Kidney capillary endothelial cell (primary cell): ENCODE measurements around the gene FAM153A.
"Not testable (repeated sequence)": the region's sequence is repeated elsewhere in the genome, so short reads cannot be mapped to it uniquely, and the experiment has no call there.

ENCODE experiments used
- DNase-seq: peaks from one replicate; pipeline ENCODE4 v3.0.0-alpha.2; 2018; ENCODE audit warnings: low spot score

FAM153A gene

DNA sequence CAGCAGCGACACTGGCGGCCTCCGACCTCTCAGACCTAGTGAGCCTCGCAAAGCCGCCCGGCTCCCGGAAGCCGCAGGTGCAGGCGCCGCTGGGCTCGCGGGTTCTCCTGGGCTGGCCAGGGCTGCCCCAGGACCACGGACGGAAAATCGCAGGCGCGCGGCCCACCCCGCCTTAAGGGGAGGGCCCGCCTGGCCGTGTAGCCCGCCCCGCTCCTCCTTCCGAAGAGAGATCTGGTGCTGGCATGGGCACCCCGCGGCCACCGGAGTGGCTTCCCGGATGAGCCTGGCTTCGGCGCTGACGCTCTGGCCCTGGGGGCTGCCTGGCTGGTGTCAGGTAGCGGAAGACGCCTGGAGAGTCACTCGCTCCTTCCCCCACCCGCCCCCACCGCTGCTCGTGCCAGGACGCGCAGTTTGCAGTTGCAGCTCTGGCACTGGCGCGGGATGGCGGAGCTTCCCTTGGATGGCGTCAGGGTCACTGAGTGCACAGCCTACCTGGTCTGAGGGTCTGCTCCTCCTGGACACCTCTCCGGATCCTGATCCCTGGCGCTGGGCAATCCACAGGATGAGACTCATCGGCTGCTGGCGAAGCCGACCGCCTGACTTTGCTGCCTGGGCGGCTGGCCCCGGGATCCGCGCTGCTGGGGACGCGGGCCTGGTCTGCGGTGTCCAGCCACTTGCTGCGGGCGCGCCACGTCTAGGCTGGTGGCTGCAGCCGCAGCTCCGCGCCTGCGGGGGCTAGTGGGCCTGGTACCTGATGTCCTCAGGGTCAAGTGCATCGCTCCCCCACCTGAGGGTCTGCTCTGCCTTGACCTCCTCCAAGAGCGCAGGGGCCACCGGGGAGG lies at the start of gene FAM153A:
Gene FAM153A (minus strand): TSS at position 108 of the 842 bp plus-strand sequence.
- DNase-seq = not testable (repeated sequence)

DNA sequence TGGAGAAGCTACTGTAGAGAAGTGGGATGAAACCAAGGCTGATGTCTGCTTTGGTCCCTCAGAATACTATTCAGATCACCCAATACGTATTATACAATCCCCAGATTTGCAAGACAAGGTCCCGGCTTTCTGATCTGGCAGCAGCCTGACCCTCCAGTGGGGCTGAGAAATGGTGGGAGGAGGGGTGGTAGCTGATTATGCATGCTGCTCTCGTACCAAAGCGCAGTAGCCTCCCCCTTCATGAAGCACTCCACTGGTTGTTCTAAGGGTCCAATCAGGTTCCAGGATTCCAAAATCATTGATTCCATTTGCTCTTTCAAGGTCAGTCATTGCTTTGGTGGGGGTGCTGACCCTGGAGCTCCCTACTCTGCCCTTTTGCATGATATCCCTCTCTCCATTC lies 49.6 kb upstream of the FAM153A start:
- DNase-seq = not testable (repeated sequence)

DNA sequence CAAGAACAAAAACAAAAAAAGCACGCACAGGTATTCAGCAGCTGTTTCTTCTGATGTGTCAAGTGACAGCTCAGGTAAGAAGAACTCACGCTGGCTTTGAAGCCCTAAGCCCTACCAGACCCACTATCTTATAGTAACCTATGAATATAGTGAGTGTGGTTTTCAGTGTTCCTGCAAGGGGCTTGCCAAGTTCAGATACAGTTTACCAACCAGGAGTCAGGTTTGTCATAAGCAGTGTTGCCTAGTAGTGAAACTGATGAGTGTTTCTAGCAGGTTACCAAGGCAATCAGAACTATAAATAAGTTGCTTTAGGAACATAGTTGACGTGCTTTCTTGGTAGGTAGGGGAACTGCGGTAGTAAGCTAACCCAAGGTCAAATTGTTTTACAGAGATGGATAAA lies 43.4 kb upstream of the FAM153A start:
- DNase-seq = not testable (repeated sequence)

DNA sequence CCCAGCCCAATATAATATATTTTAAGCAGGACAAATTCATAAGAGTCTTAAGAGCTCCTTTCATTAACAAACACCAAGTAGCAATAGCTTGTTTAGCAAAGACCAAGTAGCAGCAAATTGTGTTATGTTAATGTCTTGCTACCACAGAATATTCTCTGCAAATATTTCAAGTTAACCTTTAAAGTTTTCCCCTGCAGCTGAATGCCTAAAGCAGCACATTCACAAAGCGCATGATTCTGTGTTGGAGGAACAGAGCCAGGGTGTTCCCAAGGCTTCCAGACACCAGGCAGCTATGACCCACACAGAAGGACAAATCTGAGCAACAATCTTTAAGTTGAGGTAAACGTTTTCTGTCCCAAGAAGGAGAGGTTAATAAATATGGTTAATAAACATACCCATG lies 42.1 kb upstream of the FAM153A start:
- DNase-seq = not testable (repeated sequence)

DNA sequence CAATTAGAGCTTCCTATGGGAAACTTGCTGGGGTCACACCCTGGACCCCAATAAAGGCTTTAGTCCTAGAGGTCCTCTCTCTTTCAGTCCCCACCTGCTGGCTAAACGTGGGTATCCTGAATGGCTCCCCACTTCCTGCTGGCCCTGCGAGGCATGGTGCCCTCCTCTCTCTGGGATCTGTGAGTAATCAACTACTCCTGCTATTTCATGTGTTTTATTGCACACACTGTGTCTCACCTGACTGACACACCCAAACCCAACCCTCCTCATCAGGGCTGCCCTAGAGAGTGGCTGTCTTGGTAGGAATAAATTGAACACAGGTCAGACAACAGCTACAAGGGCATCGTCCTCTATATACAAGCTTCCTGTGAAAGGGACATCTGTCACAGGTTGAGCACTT lies 39.8 kb upstream of the FAM153A start:
- not testable (repeated sequence) for DNase-seq

DNA sequence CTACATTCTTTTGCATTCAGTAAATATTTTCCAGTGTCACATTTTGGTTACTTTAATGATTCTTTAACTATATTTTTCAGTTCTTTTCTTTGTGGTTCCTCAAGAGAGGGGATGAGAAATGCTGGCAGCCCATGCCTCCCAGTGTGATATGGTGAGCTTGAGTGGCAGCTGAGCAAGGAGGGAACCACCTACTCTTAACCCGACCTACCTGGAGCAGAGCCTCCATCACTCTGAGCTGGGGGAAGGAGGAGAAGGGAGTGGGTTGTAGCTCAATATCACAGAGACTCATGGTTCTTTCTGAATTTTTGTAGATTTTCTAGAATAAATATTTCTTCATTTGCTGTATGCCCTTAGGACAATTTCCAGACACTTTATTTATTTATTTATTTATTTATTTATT lies 37.0 kb upstream of the FAM153A start:
- DNase-seq = not testable (repeated sequence)

DNA sequence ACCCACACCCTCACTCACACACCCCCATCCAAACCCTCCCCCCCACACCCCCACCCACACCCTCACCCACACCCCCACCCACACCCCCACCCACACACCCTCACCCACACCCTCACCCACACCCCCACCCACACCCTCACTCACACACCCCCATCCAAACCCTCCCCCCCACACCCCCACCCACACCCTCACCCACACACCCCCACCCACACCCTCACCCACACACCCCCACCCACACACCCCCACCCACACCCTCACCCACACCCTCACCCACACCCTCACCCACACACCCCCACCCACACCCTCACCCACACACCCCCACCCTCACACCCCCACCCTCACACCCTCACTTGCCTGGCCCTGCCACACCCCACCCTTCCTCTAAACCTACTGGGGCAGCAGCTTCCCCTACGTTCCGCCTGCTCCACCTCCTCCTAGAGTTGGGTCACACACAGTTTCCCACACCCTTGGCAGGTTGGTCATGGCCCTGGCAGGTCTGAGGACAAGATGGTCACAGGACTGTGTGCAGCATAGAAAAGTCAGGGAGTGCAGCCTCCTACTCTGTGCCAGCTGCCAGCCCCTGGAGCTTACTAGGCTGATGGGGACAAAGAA lies 30.2 kb upstream of the FAM153A start:
- not testable (repeated sequence) for DNase-seq

DNA sequence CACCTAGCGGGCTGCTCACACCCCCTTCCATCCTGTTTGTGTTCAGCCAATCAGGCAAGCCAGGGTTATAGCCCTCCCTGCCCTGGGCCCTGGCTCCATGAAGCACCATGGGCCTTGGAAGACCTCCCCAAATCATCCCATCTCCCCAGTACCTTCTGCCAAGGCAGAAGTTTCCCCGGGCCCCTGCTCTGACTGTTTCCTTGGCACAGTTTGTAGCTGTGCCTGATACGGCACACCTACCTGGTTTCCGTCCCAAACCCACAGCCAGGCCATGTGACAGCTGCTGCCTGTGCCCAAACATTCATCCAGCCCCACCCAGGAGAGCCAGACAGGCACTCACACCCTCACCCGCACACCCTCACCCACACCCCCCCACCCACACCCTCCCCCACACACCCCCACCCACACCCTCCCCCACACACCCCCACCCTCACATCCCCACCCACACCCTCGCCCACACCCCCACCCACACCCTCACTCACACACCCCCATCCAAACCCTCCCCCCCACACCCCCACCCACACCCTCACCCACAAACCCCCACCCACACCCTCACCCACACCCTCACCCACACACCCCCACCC lies 29.6 kb upstream of the FAM153A start:
- DNase-seq = not testable (repeated sequence)

DNA sequence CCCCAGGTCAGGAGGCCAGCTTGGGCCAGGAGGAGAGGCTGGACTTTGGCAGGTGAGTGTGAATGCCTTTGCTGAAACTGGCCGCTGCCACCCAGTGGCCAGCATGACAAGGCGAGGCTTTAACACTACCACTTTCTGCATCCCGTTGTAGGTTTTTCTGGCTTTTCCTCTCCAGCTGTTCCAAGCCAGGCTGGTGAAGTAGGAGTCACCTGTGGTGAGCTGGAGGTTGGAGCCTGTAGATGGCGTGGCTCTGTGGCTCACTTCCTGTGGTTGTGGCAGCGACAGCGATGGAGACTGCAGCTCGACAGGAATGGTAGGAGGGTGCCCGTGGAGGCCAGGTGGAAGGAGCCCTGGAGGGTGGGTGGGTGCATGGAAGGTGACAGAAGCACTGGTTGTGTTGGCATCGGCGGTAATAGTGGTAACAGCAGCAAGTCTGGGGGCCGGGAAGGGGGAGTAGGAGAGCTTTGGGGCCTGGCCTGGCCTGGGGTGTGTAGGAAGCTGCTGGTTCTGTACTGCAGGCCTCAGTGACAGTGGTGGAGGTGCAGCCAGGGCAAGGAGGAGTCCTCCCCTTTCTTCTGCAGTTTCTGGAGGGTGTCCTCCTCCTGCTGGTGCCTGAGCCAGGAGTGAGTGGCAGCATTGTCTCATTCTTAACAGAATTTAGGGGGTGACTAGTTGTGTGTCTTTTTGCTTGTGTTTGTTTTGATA lies 26.7 kb upstream of the FAM153A start:
- DNase-seq = not testable (repeated sequence)

DNA sequence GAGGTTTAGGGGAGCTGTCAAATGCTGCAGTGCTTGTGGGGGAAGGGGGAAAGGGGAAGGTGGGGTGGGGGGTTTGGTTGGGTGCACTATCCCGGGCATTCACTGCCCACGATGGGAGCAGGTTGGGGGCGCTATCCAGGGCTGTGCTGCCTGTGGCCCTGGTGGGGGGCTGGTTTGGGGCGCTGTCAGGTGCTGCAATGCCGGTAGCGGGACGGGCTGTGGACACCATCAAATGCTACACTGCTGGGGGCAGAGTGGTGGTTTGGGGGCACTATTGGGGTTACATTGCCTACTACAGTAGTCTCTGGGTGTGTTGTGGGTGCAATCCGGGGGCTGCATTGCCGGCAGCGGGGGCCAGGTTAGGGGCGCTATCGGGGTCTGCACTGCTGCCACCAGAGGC lies 25.7 kb upstream of the FAM153A start:
- not testable (repeated sequence) for DNase-seq

DNA sequence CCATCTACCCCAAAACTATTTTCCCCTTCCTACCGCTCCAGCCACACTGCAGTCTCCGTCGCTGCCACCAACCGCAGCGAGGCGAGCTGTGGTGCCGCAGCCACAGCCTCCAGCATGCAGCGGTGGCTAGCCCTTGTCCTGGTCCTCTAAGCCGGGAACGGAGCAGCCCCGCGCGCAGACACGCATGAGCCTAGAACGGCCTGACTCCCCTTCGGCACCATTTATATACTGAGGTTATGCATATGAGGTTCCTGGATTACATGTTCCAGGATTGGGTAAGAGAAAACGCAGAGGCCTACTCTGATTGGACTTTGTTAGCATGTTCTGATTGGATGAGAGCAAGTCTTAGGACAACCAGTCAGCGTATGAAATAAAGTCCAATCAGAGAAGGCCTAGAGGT lies 24.6 kb upstream of the FAM153A start:
- DNase-seq = not testable (repeated sequence)

DNA sequence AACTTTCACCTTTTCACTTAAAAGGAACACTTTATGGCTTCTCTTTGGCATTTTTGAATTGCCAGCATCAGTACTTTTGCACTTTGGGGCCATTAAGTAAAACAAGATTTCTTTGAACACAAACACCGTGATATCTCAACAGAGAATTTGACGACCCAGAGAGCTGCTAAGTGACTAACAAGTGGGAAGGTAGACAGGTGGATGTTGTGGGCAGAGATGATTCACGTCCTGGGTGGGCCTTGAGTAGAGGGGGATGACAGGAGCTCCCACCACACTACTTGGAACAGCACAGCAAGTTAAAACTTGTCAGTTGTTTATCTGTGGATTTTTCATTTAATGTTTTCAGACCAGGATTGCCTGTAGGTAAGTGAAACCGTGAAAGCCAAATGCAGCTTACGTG lies 18.7 kb upstream of the FAM153A start:
- not testable (repeated sequence) for DNase-seq

DNA sequence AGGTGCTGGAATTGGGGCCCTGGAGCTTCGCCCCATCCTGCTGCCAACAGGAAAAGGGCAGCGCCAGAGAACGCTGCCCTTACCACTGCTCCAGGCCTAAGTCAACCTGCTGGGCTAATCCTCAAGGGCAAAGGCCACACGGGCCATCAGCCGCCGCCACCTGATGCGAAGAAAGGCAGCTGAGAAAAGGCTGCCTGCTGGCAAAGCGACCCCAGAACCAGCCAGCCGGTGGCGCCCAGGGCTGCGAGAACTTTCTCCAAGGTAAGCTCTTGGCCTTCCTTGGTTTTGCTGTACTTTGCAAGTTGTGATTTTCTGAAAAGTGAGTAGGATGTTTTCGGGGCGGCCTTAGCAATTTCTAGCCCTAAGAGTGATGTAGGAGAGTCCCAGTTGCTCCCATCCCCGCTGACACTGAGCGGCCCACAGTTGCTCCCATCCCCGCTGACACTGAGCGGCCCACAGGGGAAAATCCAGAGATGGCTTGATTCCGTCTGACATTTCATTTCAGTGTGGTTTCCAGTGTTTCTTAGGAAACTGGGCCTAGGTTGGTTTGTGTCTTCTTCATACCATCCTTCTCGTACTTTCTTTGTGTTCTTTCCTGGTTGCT lies 15.6 kb upstream of the FAM153A start:
- DNase-seq = not testable (repeated sequence)

DNA sequence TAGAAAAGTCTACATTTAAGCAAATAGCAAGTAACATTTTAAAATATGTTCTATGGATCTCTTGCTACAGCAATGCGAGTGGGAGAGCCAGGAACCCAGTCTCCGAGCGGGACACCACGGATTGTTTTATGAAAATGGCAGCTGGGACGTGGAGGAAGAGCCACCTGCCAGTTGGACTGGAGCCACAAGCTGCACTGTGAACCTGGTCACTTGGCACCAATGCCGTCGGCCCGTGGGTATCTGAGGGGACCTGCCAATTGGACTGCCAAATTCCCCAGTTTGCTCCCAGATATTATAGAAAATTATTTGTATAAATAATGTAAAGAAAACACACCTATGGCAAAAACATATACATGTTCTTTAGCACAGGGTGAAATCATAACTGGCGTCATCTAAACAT lies 10.6 kb upstream of the FAM153A start:
- DNase-seq = not testable (repeated sequence)

DNA sequence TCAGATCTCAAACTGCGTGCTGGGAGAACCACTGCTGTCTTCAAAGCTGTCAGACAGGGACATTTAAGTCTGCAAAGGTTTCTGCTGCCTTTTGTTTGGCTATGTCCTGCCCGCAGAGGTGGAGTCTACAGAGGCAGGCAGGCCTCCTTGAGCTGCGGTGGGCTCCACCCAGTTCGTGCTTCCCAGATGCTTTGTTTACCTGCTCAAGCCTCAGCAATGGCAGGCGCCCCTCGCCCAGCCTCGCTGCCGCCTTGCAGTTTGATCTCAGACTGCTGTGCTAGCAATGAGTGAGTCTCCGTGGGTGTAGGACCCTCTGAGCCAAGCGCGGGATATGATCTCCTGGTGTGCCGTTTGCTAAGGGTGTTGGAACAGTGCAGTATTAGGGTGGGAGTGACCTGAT lies 8.9 kb upstream of the FAM153A start:
- not testable (repeated sequence) for DNase-seq

DNA sequence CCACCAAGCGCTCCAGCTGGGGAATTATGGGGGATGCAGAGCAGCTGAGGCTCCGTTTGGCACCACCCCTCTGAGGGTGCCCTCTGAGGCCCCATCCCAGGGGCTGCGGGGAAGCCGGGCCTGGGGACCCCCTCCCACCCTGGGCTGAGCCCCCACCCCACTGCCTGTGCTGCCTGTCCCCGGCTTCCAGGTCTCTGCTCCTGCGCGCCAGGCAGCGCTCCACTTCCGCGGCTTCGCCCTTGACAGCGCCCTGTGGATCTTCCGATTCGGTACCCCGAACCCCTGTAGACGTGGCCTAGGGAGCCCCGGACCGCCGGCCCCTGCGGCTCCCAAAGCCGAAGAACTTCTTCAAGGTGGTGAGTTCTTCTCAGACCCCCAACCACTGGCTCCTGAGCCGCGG lies 530 bp downstream of the FAM153A start:
- DNase-seq = not testable (repeated sequence)

DNA sequence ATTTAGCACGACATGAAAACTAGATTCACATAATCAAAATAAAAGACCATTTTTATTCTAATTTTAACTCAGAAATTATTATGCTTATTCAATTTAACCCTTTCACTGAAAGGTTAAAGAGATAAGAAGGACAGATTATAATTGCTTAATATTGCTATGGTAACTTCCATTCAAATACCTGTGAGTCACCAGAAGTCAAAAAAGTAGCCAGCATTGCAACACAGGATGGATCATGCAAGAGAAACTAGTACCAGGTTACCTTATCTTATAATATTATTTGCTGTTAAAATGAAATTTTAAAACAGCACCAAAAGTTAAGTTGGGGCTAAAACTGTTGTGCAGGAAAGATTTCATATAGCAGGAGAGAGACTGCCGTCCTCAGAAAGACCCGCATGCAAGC lies 11.5 kb downstream of the FAM153A start:
- DNase-seq = not testable (repeated sequence)

DNA sequence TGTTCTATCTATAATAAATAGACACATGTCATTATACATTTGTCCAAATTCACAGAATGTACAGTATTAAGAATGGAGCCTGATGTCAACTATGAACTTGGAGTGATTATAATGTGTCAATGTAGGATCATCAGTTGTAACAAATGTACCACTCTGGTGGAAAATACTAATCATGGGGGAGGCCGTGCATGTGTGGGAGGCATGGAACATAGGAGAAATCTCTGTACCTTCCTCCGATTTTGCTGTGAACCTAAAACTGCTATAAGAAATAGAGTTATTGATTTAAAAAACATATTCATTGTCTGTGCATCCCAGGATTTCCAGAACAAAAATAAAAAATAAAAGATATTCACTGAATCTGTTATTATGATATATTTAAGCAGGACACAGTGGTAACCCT lies 12.1 kb downstream of the FAM153A start:
- DNase-seq = not testable (repeated sequence)

DNA sequence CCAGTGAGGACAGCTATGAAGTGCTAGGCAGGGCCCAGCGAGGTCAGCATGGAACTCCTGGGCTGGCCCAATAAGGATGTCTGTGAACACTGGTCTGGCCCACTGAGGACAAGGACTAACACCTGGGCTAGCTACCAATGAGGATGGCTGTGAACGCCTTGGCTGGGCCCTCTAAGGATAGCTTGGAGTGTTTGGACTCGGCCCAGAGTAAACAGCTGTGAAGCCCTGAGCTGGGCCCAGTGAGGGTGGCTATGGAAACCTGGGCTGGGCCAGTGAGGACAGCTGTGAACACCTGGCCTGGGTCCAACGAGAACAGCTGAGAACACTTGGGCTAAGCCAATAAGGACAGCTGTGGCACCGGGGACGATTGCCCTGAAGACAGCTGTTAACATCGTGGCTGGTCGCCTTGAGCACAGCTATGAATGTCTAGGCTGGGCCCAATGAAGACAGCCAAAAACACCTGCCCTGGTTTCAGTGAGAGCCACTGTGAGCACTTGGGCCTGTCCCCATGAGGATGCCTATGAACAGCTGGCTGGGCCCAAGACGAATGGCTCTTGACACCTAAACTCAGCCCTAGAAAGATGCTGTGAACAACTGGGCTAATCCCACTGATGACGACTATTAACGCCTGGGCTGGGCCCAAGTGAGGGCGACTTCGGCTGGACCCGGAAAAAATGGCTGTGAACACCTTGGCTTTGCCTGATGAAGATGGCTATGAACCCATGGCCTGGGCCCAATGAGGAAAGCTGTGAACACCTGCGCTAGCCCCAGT lies 18.8 kb downstream of the FAM153A start:
- not testable (repeated sequence) for DNase-seq

DNA sequence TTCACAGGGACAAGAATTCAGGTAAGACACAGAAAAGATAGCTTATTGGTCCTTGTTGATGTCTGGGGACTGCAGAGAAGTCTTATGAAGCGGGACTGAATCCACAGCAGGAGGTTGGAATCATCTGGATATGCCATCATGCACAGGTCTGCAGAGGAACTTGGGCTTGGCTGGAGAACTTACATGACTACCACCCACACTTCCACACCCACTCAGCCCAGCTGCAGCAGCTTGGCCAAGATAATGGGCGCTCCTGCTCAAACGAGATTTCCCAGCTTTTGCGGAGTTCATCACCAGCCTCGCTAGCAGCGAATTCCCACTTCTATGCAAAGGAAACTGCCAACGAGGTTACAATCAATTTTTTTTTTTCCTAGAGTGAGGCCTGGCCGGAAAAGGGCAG lies 21.7 kb downstream of the FAM153A start:
- DNase-seq = not testable (repeated sequence)

DNA sequence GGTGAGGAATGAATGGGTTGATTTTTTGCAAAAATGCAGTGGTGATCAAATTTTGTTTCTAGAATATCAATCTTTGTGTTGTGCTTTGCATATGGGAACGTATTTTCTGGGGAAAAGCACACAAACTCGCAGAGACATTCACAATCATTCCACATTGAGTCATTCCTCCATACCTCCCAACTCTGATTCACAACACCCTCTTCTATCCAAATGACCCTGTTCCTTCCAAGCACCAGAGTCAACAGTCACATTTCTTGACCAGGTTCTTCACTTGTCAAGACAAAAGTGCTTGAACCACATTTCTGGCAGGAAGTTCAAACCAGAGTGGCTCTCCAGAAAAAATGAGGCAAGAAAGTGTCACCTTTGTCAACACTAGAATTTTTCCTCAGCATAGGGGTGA lies 35.3 kb downstream of the FAM153A start:
- not testable (repeated sequence) for DNase-seq
